NT2/D1 (cell line): Measurements from ENCODE around the gene DGCR6L.

Experiments used
- SUZ12 ChIP-seq: IDR thresholded peaks from 2 replicates; pipeline ENCODE4 v1.6.1; 2011; ENCODE audit not compliant: insufficient read length, insufficient read depth; ENCODE audit errors: extremely low read depth
- YY1 ChIP-seq: IDR thresholded peaks from 2 replicates; pipeline ENCODE4 v1.6.1; 2011; ENCODE audit not compliant: insufficient read length, insufficient read depth
- ZNF274 ChIP-seq: IDR thresholded peaks from 2 replicates; pipeline ENCODE4 v1.6.1; 2011; ENCODE audit warnings: mild to moderate bottlenecking, low read depth, low read length

DNA sequence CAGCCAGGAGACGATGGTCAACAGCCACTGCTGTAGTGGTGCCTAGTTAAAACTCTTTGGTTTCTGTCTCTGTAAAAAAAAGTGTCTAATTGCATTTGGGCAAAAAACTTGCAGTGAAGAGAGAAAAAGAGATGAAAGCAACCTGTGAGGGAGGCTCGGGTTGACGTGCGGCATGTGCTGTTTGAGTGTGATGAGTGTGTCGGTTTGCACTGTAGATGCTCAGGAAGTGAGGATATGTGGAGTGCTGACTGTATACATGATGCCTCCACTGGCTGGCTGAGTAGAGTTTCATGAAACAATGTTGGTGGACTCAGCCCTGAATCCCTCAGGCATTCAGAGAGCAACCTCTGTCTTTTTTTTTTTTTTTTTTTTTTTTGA is 4.3 kb upstream of the DGCR6L start:
- TF ChIP-seq ZNF274 (no peak), SUZ12 (no peak), YY1 (no peak)
